ENCODE results near the gene KCTD6. TPM values are rescaled to one million over a fixed set of nuclear protein-coding genes. Genes with fewer than 3 reads are reported as not detected.

Gene KCTD6
- total and polyA plus RNA-seq, 2 experiments from 2014 or later, result 28.3 to 34.6 TPM

DNA sequence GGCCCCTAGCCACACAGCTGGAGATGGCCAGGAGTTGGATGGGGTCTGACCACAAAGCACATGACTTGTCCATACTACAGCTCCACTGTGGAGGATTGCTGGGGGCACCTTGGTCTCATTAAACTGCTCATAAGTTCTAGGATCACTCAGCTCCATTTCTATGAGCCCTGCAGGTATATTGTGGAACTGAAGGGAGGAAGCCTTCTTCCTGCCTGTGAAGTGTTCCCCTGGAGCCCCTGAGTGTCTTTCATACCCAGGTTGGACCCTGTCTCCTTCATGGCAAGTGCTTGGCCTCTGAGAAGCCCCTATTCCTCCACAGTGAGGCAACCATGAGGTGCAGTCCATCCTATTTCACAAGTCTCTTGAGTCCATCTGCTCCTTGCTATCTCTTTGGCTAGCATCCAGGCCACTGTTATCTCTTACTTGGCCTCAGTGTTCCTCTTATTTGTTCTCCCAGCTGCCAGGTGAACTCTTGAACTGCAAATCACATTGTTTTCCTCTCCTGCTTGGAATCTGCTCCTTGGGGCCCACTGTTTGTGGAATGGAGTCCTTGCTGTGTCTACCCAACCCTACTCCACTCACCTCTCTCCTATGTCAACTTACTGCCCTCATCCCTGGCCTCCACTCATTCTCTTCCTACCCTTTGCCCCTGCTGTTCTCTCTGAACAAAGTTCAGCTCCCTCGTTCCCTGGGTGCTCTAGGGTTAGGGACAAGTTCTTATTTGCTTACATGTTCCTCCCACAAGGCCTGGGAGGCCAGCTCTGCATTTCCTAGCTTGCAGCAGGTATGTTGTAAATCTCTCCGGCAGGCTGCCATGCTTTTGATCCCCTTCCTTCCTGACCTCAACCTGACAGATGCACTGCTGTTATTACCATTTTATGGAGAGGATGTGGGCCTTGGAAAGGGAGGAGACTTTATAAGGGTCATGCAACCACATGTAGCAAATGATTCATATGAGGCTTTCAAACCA lies 43.9 kb downstream of the KCTD6 start (continued):
- TF ChIP-seq, protein P1, sequence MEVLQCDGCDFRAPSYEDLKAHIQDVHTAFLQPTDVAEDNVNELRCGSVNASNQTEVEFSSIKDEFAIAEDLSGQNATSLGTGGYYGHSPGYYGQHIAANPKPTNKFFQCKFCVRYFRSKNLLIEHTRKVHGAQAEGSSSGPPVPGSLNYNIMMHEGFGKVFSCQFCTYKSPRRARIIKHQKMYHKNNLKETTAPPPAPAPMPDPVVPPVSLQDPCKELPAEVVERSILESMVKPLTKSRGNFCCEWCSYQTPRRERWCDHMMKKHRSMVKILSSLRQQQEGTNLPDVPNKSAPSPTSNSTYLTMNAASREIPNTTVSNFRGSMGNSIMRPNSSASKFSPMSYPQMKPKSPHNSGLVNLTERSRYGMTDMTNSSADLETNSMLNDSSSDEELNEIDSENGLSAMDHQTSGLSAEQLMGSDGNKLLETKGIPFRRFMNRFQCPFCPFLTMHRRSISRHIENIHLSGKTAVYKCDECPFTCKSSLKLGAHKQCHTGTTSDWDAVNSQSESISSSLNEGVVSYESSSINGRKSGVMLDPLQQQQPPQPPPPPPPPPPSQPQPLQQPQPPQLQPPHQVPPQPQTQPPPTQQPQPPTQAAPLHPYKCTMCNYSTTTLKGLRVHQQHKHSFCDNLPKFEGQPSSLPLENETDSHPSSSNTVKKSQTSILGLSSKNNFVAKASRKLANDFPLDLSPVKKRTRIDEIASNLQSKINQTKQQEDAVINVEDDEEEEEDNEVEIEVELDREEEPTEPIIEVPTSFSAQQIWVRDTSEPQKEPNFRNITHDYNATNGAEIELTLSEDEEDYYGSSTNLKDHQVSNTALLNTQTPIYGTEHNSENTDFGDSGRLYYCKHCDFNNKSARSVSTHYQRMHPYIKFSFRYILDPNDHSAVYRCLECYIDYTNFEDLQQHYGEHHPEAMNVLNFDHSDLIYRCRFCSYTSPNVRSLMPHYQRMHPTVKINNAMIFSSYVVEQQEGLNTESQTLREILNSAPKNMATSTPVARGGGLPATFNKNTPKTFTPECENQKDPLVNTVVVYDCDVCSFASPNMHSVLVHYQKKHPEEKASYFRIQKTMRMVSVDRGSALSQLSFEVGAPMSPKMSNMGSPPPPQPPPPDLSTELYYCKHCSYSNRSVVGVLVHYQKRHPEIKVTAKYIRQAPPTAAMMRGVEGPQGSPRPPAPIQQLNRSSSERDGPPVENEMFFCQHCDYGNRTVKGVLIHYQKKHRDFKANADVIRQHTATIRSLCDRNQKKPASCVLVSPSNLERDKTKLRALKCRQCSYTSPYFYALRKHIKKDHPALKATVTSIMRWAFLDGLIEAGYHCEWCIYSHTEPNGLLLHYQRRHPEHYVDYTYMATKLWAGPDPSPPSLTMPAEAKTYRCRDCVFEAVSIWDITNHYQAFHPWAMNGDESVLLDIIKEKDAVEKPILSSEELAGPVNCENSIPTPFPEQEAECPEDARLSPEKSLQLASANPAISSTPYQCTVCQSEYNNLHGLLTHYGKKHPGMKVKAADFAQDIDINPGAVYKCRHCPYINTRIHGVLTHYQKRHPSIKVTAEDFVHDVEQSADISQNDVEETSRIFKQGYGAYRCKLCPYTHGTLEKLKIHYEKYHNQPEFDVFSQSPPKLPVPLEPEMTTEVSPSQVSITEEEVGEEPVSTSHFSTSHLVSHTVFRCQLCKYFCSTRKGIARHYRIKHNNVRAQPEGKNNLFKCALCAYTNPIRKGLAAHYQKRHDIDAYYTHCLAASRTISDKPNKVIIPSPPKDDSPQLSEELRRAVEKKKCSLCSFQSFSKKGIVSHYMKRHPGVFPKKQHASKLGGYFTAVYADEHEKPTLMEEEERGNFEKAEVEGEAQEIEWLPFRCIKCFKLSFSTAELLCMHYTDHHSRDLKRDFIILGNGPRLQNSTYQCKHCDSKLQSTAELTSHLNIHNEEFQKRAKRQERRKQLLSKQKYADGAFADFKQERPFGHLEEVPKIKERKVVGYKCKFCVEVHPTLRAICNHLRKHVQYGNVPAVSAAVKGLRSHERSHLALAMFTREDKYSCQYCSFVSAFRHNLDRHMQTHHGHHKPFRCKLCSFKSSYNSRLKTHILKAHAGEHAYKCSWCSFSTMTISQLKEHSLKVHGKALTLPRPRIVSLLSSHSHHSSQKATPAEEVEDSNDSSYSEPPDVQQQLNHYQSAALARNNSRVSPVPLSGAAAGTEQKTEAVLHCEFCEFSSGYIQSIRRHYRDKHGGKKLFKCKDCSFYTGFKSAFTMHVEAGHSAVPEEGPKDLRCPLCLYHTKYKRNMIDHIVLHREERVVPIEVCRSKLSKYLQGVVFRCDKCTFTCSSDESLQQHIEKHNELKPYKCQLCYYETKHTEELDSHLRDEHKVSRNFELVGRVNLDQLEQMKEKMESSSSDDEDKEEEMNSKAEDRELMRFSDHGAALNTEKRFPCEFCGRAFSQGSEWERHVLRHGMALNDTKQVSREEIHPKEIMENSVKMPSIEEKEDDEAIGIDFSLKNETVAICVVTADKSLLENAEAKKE (CRISPR knock-in tag; IDR thresholded peaks at IDR 0.05), result no peak
- TF ChIP-seq EZH2 (IDR thresholded peaks at IDR 0.05; ENCODE audit: low read depth, unreplicated experiment) (no peak), JUNB (IDR thresholded peaks at IDR 0.05; ENCODE audit: unreplicated experiment) (no peak), ZNF114 (CRISPR knock-in tag; IDR thresholded peaks at IDR 0.05) (no peak), ZNF331 (CRISPR knock-in tag; IDR thresholded peaks at IDR 0.05; ENCODE audit: low read depth) (no peak), POLR2AphosphoS5 (IDR thresholded peaks at IDR 0.05; ENCODE audit: low read depth) (no peak), CREB1 (CRISPR knock-in tag; IDR thresholded peaks at IDR 0.05; ENCODE audit: low read depth) (no peak), NANOG (IDR thresholded peaks at IDR 0.05; ENCODE audit: borderline replicate concordance) (no peak)
- TF ChIP-seq, protein P2, sequence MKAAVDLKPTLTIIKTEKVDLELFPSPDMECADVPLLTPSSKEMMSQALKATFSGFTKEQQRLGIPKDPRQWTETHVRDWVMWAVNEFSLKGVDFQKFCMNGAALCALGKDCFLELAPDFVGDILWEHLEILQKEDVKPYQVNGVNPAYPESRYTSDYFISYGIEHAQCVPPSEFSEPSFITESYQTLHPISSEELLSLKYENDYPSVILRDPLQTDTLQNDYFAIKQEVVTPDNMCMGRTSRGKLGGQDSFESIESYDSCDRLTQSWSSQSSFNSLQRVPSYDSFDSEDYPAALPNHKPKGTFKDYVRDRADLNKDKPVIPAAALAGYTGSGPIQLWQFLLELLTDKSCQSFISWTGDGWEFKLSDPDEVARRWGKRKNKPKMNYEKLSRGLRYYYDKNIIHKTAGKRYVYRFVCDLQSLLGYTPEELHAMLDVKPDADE (IDR thresholded peaks at IDR 0.05), result no peak
